Epithelial cell of esophagus (primary cell): ENCODE data around the gene SLC35A5.
"Not testable (repeated sequence)": the region's sequence is repeated elsewhere in the genome, so short reads cannot be mapped to it uniquely, and the experiment has no call there.

Source experiments
- DNase-seq: peaks from one replicate; pipeline ENCODE4 v3.0.0; 2010; ENCODE audit warnings: low read depth
- H3K4me3 ChIP-seq: 2 replicates; pipeline ENCODE4 v1.5.1; 2011; ENCODE audit warnings: mild to moderate bottlenecking, low read length, control low read depth
- CTCF ChIP-seq: IDR thresholded peaks from 2 replicates; pipeline ENCODE4 v1.5.1; 2011; ENCODE audit warnings: low read depth, mild to moderate bottlenecking, low read length, control low read depth, inconsistent platforms; ENCODE audit not compliant: insufficient read depth; ENCODE audit errors: missing control alignments

Gene SLC35A5

GRCh38 chr3:112561734-112562529, at the start of gene SLC35A5, which contains the start of gene ATG3:
TSS of gene SLC35A5 (plus strand) at chr3:112562045. CDS start at chr3:112563404, 1,359 bp downstream.
TSS of gene ATG3 (minus strand) at chr3:112561962. CDS start at chr3:112561528, 434 bp downstream.
- peak; percentile 99 for DNase-seq
- peak within 1 kb of the TSS; percentile 97 for H3K4me3 ChIP-seq
- TF ChIP-seq CTCF, result peak; percentile 4

- H3K4me3 ChIP-seq, result no peak overlapping the region
- DNase-seq, result no peak
- TF ChIP-seq CTCF, result no peak
Observed at GRCh38 chr3:112512320-112512719, 49.5 kb upstream of the SLC35A5 start.

- DNase-seq, result no peak
- TF ChIP-seq CTCF, result no peak
- H3K4me3 ChIP-seq, result no peak overlapping the region
Observed at GRCh38 chr3:112514527-112515128, 47.2 kb upstream of the SLC35A5 start.

- peak; percentile 4 for DNase-seq
- H3K4me3 ChIP-seq, result not testable (repeated sequence)
Observed at GRCh38 chr3:112518970-112519369, 42.9 kb upstream of the SLC35A5 start.

- no peak overlapping the region for H3K4me3 ChIP-seq
- DNase-seq, result peak; percentile 73
- TF ChIP-seq CTCF, result peak; percentile 77
Observed at GRCh38 chr3:112519424-112520001, 42.3 kb upstream of the SLC35A5 start.

GRCh38 chr3:112524127-112524526, 37.7 kb upstream of the SLC35A5 start:
- not testable (repeated sequence) for H3K4me3 ChIP-seq, DNase-seq

GRCh38 chr3:112530573-112530972, 31.3 kb upstream of the SLC35A5 start:
- no peak overlapping the region for H3K4me3 ChIP-seq
- DNase-seq, result peak; percentile 55
- TF ChIP-seq CTCF, result no peak
